NAMALWA (cell line): Measurements from ENCODE around the gene NPC2.
"Not testable (repeated sequence)": the region's sequence is repeated elsewhere in the genome, so short reads cannot be mapped to it uniquely, and the experiment has no call there.

Experiments
- DNase-seq: peaks from one replicate; pipeline ENCODE4 v3.0.0-alpha.2; 2015; ENCODE audit warnings: low spot score

Gene NPC2

DNA sequence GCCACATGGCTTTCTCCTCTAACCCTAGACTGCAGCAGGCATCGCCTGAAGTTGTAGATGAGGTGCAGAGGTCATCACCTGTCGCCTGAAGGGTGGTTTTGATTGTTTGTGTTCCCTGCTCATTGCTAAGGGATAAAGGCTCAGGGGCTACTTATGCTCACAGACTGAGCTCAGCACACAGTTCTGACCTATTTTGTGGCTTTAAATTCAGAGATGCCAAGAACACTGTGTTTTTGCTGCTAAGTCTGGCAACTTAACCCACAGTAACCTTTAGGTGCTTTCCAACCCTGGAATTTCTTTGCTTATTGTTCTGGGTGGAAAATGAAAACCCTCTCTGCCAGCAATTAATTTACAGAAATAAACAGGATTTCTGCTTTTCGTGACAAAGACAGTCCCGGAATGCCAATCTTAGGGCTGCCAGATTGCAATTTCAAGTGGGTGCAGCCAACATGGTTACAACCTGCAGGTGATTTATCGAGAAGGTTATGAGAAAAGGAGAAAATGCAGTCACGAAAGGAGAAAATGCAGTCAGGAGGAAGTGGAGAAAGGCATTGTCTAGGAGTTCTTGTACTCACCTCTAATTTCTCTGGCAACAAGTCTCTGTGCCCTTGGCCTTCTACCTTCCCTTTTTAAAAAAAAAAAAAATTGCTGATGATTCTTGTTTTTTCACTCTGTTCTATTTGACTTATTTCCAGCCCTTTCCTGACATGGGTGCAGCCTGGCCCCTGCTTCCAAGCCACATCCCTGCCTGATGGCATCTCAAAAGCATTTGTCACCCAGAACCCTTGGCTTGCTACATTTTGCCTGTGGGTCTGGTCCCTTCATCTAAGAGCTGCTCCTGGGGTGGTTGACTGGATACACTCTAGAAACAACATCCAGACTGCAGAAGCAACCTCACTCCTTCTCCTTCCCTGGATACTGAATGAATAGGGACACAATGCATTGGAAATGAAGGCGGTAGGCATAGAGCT lies 23.3 kb downstream of the NPC2 start:
- no peak for DNase-seq

DNA sequence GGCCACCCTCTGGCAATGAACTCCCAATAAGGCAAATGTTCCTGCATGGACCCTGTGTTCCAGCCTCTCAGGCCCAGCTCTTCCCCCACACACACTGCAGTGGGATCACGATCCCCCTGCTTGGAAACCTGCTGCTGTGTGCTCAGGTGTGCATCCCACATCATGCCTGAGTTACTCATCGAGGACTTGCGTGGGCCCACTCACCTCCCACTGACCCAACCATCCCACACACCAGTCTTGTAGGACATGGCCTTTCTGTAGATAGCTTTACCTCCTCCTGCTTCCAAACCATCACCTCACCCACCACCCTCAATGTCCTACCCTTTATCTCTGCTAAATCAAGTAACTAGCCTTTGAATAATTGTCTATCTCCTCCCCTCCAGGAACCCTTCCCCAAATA lies 24.6 kb downstream of the NPC2 start:
- no peak for DNase-seq

DNA sequence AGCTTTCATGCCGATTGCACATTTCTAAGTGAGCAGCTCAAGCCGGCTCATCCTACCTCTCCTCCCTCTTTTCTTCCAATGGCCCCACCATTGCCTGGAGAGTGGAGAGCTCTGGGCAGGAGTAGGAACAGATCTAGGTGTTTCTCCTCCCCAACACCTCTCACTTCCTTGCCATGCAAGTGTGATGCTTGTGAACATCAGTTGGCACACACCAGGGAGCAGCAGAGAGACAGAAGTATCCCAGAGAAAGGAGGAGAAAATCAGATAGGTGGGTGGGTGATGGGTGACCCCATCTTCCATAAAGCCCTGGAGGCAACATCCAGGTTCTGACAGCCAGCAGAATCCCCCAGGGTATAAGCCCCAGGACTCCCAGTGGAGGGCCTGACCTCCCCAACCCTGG lies 27.8 kb downstream of the NPC2 start:
- DNase-seq, result no peak

DNA sequence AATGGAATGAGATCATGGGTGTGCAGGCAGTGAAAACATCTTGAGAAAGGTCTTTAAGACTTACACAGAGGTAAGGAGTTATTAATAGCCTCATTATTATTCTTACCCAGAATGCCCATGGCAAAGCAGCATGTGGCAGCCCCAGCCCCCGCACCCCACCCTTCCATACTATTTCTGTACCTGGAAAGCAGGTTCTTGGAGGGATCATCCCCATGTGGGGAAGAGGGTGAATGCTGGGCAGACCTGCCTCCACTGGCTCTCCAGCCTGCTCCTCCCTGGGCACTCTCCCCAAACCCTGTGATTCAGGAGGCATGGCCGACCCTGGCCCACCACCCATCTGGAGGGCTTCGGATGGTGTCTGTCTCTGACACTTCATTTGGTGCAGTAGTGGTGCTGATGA lies 28.3 kb downstream of the NPC2 start:
- no peak for DNase-seq

DNA sequence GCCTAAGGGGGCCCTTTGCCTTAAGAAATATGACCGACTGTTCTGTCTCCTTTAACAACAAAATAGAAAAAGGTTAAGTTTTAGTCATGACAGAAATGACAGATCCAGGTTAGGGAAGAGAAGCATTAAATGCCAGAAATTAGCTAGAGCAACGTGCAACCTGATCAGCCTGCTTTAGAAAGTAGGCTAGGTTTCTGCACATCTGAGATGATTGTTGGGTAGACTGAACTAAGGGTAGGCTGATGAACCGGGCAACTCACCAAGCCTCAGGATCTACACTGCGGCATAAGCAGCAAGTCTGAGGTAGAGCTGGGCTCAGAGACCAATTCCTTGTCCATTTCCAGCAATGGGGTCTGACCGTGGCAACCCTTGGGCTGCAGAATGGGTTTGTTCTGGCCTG lies 29.4 kb downstream of the NPC2 start:
- DNase-seq, result no peak

DNA sequence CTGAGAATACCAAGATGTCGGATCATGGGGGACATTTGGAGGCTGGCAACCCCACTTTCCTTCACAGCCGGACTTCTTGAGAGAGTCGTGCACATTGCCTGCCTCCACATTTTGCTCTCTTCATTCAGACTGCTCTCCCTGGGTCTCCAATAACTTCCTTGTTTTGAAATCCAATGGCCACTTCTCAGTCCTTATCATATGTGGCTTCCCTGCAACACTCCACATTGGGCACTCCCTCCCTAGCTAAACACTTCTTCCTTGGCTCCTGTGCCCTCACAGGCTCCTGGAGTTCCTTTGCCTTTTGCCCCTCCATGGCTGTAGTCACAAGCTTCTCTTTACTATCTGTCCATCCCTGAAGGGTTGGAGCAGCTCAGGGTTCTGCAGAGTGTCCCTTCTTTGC lies 30.1 kb downstream of the NPC2 start:
- no peak for DNase-seq

DNA sequence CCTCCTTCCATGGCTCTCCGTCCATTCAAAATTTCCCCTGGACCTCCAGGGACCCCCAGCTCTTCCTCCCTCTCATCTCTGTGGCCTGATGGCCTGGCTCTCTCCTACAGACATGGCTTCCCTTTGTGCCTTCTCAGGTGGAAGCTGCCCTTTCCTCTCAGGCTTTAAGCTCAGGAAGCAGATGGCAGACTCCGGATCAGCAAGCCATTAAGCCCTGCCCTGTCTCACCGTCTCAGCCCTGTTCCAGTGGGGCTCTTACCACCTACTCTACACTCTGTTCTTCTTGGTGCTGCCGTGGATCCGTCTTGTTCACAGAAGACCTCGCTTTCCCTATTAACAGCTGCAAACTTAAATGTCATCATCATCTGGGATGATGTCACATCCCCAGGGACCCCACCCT lies 33.1 kb downstream of the NPC2 start:
- no peak for DNase-seq

DNA sequence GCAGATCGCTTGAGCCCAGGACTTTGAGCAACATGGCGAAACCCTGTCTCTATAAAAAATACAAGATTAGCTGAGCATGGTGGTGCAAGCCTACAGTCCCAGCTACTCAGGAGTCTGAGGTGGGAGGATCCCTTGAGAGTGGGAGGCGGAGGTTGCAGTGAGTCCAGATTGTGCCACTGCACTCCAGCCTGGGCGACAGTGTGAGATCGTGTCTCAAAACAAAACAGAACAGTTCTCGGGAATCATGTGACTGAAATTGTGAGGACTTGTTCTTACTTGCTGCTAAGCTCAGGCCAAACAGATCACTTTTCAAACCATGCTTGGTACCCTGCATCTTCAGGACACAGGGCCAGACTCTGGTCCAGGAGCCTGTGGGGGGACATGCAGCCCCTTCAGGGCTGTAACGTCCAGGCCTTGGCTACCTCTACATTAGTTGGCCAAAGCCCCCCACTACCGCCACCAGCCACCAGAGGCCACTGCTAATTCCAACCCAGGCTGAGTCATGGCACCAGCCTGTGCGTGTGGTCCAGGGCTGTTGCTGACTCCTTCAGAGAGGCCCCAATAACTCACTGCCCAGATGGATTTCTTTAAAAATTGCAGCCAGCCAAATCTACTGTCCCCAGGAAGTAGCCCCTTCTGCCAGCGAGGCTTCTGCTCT lies 33.7 kb downstream of the NPC2 start:
- peak; percentile 35 for DNase-seq

DNA sequence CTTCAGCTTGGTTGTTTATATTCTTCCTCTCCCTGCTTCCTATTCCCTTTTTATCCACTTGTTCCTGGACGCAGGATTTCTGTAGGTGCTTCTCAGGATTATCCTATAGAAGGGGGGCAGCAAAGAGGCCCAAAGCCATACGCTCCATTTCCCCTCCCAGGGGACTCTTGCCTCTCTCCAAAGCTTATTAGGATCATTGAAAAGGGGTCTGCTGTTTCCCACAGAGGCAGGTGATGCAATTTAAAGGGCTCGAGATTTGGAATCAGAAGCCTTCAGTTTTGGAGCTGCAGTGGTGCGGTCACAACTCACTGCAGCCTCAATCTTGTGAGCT lies 35.6 kb downstream of the NPC2 start:
- no peak for DNase-seq

DNA sequence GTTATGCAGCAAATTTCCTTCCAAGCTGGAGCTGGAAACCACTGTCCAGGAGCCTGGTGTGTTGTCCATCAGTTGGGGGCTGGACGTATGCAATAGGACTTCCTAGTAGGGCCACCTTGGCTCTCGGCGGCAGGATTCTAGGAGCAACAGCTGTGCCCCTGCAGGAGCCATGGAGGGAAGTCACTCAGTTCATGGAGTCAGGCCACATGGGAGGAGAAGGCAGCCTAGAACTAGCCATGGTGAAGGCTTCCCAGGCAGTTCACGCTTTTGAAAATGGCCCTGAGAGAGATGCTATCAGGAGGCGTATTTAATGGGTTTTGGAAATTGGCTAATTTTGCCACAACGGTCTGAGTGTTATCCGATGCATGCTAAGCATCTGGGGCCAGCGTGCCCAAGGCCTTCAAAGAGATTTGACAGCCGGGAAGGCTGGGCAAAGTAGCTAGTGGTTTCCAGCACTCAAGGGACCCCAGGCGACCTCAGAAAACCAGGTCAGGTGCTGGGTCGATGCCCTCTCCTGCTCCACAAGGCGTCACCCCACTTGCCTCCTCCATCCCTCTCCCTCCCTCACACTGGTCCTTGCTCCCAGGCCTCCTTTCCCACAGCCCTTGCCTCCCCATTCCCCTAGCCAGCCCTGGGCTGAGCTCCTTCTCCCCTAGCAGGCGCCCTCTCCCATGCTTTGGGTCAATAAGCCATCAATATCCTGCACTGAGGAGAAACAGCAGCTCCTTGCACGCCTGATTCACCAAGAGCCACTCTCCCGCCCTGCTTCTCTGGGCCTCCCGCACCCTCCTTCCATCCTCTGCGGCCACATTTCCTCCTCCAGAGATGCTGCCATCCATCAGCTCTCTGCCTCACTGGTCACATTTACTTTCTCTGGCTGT lies 36.2 kb downstream of the NPC2 start:
- DNase-seq, result no peak

DNA sequence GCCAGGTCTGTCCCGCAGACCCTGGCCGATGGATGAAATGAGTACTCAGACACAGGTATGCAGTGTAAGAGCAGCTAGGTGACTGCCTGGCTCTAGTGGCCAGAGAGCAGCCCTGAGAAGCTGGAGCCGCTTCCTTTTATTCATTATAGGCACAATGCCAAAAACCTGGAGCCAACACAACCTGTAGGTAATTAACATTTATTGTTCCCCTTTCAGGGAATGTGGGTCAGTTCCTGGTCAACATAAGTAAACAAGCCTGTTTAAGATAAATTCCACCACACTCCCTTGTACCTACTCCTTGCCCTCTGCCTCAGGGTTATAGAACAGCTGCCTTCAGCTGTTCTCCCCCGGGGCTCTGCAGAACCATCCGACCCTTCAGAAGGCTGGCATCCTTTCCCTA lies 38.7 kb downstream of the NPC2 start:
- DNase-seq, result not testable (repeated sequence)

DNA sequence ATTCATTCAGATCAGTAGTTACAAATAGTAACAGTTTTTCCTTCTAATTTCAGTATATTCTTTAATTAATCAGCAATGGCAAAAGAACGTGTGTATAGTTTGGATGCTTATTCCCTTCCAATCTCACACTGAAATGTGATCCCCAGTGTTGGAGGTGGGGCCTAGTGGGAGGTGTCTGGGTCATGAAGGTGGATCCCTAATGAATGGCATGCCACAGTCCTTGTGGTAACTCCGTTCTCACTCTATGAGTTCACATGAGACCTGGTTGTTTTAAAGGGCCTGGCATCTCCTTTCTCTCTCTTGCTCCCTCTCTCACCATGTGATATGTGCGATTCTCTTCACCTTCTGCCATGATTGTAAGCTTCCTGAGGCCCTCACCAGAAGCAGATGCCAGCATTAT lies 48.2 kb downstream of the NPC2 start:
- DNase-seq, result no peak

DNA sequence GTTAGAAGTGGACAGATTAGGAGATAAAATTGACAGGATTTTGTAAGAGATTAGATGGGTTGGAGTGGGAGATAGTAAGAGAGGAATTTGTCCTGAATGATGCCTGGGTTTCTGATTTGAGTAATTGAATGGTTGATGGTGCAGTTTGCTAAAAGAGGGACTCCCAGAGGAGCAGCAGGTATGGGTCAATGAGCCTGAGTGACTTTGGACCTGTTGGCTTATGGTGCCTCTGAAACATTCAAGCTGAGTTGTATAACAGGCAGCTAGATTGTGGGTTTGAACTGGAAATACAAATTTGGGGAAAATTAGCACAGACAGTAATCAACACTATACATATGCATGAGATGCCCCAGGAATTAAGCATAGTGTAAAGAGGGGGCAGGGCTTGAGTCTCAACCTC lies 50.3 kb downstream of the NPC2 start:
- no peak for DNase-seq

DNA sequence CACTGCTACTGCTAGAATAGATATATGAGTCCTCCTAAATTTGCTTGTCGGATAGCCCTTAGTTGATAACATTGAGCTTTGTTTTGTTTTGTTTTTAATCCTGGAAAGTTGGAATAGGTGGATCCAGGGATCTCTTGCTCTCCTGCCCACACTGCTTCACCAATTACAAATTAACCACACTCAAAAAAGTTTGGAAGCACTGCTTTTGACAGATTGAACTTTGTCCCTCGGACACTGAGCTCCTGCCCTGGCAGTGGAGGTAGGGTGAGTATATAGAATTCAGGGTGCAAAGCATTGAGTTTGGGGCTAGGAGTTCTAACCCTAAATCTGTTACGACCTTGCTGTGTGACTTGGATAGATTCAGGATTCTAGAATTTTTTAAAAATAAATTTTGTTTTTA lies 52.0 kb downstream of the NPC2 start:
- no peak for DNase-seq

DNA sequence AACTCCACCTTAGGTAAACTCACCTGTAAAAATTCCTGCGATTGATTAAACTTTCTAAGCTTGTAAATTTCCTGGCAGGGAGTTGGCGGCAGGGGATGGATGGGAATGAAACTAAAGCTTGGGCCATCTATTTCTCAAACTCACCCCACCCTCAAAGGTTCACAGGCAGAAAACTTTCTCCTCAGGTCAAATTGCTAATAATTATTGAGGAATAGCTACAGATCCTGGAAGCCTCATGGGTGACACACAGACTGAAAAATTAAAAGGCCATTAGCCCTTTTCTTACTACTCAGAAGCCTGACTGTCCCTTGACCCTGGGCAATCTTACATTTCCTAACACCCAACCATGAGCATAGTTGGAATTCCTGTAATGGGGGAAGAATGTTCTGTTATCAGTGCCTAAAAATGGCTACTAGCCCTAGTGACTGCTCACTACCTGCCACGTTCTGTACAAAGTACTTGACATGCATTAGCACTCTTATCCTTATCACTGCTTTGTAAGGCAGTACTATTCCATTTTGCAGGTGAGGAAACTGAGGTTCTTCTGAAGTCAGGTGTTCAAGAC lies 54.7 kb downstream of the NPC2 start:
- no peak for DNase-seq

DNA sequence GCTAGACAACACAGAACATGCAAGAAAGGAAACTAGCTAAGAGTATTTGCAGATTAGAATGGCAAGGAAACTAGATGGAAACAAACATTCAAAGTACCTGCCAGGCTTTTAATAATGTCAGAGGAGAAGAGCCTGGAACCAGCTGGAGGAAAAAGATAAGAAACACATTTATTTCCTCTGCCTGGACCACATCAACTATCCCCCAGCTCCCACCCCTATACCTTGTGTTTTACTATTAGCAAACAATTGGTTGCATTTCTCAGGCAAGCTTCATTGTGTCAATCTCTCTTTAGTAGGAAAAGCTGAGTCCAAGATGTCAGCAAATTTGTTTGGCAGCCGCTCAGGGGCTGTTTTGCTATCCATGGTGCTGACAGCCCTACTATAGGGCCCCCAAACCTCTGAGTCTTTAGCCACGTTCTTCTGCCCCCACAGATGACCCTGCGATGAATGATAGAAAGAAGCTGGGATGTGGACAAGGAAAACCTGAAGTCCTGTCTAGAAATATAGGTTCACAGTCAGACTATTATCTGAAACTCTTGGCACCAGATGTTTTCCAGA lies 55.5 kb downstream of the NPC2 start:
- no peak for DNase-seq

DNA sequence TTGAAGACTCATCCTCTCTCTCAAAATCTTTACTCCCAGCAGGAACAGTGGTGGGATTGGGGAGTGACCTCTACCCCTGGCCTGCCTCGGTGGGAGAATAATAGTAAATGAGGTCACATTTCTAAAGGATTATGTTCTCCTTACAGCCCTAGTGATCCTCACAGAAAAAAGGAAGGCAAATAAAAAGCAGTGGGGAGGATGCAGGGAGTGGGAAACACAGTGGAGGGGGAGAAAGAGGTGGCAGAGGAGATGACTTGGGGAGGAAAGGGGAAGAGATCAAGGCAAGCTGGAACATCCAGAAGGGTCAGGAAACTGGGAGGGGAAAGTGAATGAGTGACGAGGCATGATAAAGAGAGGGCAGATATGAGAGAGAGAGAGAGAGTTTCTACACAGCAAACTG lies 58.8 kb downstream of the NPC2 start:
- no peak for DNase-seq

DNA sequence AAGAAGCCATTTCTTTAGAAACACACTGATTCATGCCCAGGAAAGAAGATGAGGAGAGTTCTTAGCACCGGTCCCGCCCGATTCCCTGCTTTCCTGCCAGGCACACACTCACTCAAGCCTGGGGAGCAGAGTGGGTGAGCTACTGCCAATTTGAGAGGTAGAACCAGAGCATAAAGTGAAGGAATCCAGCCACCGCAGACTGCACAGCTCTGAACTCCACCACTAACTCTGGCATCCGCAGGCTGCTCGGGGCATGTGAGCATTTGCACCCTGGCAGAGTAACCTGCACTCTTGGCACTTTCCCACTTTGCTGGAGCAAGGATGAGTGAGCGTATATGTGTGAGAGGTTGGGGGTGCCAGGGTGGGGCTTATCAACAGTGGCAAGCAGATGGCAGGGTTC lies 63.1 kb downstream of the NPC2 start:
- DNase-seq, result no peak
